HG03520 (cell line): ENCODE data around the gene SEC61B.
"Not testable (repeated sequence)": the region's sequence is repeated elsewhere in the genome, so short reads cannot be mapped to it uniquely, and the experiment has no call there.

Experiments
- ATAC-seq: cut with Tn5 transposase; IDR thresholded peaks from one replicate; pipeline ENCODE4 v1.9.1; 2021; ENCODE audit warnings: mild to moderate bottlenecking, moderate library complexity; ENCODE audit not compliant: unreplicated experiment

Gene SEC61B

DNA sequence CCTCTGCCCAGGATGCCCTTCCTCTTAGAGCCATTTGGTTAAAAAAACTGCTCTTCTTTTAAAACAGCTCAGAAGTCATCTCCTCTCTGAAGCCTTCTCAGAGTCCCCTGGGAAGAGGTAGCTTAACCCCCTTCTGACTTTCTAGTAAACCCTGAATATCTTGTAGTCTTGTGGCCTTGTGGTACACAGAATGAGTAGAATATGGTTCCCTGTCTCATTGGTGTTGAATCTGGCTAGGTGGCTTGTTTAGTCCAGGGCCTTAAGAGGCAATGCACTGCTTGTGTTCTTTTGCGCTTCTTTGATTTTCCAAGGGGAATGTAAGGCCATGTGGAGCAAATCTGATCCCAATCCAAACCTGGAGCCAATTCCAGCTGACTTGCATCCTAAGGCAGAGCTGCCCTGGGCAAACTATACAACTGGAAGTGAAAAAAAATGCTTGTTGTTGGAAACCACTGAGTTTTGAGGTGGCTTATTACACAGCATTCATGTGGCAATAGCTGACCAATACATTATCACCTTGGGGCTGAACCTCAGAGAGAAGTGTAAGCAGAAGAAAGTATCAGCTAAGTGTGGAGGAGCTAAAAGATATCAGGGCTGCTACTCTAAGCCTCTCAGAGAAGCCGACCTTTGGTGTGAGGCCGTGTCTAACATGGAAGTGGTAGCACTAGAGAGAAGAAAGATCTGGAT, 31.3 kb upstream of the SEC61B start:
- no peak for ATAC-seq

- ATAC-seq, result no peak
Measured at GRCh38 chr9:99192786-99193465, 29.2 kb upstream of the SEC61B start.

DNA sequence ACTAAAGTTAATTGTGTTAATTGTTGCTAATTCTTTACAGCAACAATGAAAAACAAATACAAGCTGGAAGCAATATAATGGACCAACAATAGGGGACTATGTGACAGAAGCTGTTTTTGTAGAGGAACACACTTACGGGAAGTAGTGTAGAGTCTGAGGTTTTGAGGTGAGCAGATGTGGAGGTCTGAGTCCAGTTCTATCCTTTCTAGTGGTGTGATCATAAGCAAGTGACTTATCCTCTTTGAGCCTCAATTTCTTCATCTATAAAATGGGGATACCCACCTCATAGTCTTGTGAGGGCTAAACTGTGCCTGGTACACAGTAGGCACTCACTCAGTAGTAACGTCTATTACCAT, 28.6 kb upstream of the SEC61B start:
- ATAC-seq, result no peak

DNA sequence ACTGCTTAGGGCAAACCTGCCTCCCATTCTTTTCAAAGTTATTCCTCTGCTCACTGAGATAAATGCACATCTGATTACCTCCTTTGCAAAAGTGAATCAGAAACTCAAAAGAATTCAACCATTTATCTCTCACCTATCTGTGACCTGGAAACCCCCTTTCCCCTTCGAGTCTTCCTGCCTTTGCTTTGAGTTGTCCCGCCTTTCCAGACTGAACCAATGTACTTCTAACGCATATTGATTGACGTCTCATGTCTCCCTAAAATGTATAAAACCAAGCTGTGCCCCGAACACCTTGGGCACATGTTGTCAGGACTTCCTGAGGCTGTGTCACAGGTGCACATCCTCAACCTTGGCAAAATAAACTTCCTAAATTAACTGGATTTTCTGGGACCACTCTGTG, 25.6 kb upstream of the SEC61B start:
- ATAC-seq, result not testable (repeated sequence)

DNA sequence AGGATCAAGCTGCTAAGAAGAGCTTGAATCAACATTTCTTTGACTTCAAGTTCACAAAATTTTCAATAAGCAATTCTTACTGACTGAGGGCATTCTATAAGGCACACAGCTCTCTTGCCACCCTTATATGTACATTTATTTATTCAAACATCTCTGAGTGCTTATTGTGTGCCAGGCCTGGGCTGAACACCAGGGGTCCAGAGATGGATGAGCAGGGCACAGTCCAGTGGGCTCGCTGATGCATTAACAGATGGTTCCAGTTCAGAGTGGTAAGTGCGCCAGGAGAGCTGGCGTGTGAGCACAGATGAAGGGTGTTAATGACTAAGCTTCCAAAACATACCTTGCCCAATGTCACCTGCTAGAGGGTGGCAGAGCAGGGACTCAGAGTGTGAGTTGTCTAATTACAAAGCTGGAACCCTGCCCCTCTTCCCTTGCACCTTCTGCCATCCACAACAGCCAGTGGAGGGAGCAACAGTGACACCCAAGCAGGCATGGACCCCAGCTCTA, 24.9 kb upstream of the SEC61B start:
- ATAC-seq, result no peak

- no peak for ATAC-seq
Measured at GRCh38 chr9:99197987-99198386, 24.1 kb upstream of the SEC61B start.

DNA sequence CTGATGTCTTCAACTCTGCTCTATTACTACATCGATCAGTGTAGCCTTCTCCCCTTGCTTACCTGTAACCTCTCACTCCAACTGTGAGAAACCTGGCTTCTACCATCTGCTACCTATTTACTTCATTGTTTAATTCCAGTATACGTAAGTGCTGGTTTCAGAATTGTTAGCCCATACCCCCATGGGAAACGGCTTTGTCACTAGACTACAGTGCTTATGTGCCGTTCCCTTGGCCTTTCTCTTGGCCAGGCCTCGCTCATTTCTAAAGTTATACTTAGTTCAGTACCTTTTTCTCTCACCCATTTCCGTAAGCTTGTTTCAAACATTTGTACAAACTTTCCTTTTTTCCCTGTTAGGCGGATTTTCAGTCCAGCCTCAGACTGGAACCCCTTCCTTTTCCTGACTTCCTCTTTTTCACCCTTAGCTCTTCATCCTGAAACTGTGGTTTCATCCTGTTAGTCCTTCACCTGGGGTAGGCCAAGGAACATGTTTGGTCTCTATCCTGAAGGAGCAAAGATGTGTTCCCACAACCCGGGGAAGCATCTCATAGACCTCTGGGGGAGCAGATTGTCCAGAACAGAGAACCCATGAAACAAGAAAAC, 22.0 kb upstream of the SEC61B start:
- ATAC-seq, result no peak

DNA sequence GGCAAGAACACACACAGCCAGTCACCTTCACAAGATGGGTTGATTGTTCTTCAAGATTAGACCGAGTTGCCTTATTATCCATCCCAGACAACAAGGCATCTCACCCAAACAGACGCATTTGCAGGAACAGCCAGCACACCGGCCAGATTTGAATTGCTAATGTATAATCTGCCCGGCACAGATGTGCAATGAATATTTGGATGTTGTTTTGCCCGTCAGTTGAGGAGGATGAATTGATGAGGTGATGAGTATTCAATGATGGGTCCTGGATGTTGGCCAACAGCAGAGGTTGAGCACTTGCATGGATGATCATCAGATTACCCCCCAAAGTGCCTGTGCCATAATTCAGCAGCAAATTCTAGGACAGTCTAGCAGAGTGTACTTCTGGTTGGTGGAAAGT, 20.5 kb upstream of the SEC61B start:
- no peak for ATAC-seq

- no peak for ATAC-seq
Measured at GRCh38 chr9:99210572-99210971, 11.5 kb upstream of the SEC61B start.

GRCh38 chr9:99211746-99212145, 10.3 kb upstream of the SEC61B start:
- no peak for ATAC-seq

GRCh38 chr9:99213197-99213596, 8.9 kb upstream of the SEC61B start:
- no peak for ATAC-seq

DNA sequence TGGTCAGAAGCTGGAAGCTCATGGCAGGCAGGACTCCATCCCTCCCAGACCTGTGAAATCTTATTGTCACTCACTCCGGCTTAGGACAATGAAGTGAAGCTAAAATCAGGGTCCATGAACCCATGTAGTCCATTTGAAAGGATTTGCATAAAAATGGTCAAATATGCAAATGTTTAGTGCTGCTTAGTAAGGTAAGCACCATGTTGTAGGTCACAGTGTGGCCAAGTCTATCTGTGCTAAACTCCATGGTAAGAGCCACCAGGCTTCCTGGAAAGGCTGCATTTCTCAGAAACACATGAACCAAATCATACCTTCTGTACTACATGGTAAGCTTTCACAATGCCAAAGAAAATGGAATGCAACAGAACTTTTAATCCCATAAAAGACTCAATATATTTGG, 6.0 kb upstream of the SEC61B start:
- no peak for ATAC-seq

- ATAC-seq, result no peak
Measured at GRCh38 chr9:99220011-99220410, 2.1 kb upstream of the SEC61B start.

DNA sequence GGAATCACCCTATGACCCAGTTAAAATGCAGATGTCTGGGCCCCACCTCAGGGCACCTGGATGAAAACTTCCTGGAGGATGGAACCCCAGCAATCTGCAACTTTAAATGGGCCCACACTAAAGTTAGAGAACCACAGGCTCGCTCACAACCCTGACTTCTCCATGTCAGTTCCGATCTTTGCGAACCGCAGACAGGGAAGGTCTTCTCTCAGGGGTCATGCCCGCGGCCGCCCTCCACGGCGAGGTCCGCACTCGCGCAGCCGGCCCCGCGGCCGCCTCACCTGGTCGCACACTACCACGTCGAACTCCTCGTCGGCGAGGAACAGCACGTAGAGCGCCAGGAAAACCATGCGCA, 839 bp upstream of the SEC61B start:
- ATAC-seq, result no peak

DNA sequence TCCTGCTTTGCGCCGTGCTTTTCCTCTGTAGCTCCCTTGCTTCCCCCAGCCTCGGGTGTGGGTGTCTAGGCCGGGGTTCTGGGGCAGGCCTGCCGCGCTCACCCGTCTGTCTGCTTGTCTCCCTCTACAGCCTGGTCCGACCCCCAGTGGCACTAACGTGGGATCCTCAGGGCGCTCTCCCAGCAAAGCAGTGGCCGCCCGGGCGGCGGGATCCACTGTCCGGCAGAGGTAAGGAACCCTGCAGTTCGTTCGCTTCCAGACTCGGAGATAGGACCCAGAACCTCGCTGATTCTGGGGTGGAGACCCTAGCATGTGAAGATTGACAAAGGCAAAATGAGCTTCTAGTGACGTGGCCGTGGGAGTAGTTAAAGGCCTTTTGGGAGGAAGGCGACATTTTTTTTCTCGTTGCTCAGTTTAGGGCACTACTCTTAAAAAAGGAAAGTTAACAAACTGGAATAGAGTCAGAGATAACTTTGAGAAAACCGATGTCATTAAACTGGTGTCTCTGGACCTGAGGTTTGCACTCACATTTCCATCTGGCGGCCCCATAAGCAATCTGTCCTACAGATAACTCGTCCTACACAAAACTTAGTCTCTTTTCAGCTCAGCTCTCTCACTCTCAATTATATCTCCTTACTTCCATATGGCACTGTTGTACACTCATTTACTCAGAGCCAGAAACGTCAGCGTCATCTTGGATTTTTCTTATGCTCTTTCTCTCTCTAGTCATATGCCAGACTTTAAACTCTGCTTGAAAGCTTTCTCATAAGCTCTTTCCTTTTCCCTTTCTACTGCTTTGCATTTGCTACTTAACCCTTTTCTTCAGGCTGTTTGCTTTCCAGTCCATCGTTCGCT, 561 bp downstream of the SEC61B start:
- ATAC-seq, result peak; percentile 7

DNA sequence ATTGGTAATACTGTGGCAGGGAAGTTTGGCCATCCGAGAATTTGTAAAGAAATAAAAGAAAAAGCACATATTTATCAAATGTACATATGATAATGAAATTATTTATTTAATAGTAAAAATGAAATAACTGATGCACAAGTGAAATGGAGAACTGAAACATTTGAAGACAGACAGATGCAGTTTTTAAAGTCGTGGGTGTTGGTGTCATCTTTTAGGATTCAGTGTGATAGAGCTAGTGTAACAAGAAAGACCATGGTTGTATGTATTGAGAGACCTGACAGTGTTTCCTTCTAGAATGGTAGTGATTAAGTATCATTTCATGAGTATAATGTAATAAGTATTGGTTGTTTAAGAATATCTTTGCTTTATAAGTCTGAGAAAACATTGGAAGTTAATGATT, 2.4 kb downstream of the SEC61B start:
- no peak for ATAC-seq

DNA sequence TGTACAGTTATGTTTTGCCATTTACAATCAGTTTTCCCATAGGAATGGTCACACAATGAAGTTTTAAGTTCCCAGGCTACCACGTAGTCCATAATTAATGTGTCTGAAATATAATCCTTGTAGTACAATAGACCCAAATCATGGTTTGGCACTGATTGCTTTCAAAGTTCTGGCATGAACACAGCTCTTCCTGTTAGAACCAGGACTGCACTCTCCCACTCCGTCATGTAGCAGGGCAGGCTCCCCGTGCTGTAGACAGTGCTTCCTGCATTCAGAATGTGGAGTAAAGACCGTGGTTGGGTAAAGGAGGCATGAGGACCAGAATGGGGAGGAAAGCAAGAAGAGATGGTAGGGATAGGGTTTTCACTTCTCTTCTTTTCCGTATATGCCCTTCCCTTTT, 4.0 kb downstream of the SEC61B start:
- no peak for ATAC-seq

GRCh38 chr9:99230206-99230605, 8.1 kb downstream of the SEC61B start:
- no peak for ATAC-seq

- no peak for ATAC-seq
Measured at GRCh38 chr9:99231711-99232110, 9.6 kb downstream of the SEC61B start.

GRCh38 chr9:99234618-99235017, 12.5 kb downstream of the SEC61B start:
- ATAC-seq, result no peak

DNA sequence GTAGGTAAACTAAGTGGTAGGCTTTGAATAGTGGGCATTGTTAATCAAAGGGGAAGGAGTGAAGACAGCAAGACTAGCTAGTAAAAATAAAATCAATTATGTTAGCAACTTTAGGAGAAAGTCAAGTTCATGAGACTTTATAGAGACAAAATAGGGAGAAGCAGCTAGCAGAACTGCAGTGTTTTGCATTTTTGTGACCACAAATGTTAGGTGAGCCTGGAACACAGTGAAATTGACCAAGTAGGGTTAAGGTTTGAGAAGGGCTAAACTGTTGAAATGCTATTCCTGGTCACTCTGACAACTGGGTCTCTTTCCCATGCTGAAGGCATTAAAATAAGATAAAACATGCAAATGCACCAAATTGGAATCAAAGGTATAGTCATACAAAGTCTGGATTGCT, 13.0 kb downstream of the SEC61B start:
- no peak for ATAC-seq
